ENCODE results near the gene MBOAT1. TPM values are rescaled to one million over a fixed set of nuclear protein-coding genes. Genes with fewer than 3 reads are reported as not detected.

Gene MBOAT1
- total and polyA plus RNA-seq, 2 of the 13 experiments (the other 11 are each of a cell fraction or from before 2014, with no cell fraction given): not detected

GRCh38 chr6:20109526-20109925 is 102.7 kb downstream of the MBOAT1 start (continued):
- TF ChIP-seq CBFB (CRISPR knock-in tag; IDR thresholded peaks at IDR 0.05) (no peak), ZBTB44 (CRISPR knock-in tag; IDR thresholded peaks at IDR 0.05) (no peak), MLXIP (CRISPR knock-in tag; IDR thresholded peaks at IDR 0.05; ENCODE audit: borderline replicate concordance) (no peak), FOXP4 (CRISPR knock-in tag; IDR thresholded peaks at IDR 0.05) (no peak), FOSL1 (CRISPR knock-in tag; IDR thresholded peaks at IDR 0.05; ENCODE audit: borderline replicate concordance) (no peak), RCOR2 (CRISPR knock-in tag; IDR thresholded peaks at IDR 0.05) (no peak), RAD51 (IDR thresholded peaks at IDR 0.05; ENCODE audit: borderline replicate concordance) (no peak), GABPA (IDR thresholded peaks at IDR 0.05; ENCODE audit: low read depth, low read length) (no peak), GABPA (CRISPR knock-in tag; IDR thresholded peaks at IDR 0.05; ENCODE audit: low read depth) (no peak), GATAD1 (CRISPR knock-in tag; IDR thresholded peaks at IDR 0.05) (no peak), ZNF501 (CRISPR knock-in tag; IDR thresholded peaks at IDR 0.05) (no peak), ZSCAN25 (CRISPR knock-in tag; IDR thresholded peaks at IDR 0.05) (no peak), NPAS2 (CRISPR knock-in tag; IDR thresholded peaks at IDR 0.05; ENCODE audit: borderline replicate concordance) (no peak), ZSCAN30 (CRISPR knock-in tag; IDR thresholded peaks at IDR 0.05) (no peak), MEF2D (CRISPR knock-in tag; IDR thresholded peaks at IDR 0.05) (no peak)

All from HepG2 (cell line).